G401 (cell line): ENCODE data around the gene ANKRD13A. TPM values are rescaled to one million over a fixed set of nuclear protein-coding genes. Genes with fewer than 3 reads are reported as not detected.
"Not testable (repeated sequence)": the region's sequence is repeated elsewhere in the genome, so short reads cannot be mapped to it uniquely, and the experiment has no call there.

Source experiments
- DNase-seq: peaks from one replicate; pipeline ENCODE4 v3.0.0-alpha.2; 2015; ENCODE audit warnings: low spot score
- in situ Hi-C: cut with HindIII; loops from 2 replicates; pipeline ENCODE4 v1.10.0; 2016; ENCODE audit warnings: low sequenced_read_pairs, mixed read lengths
- total RNA-seq: library from RNA; depleted of rRNA; stranded (reverse); fragments of >200 nt; shearing (Covaris generic); gene quantifications from 2 replicates; pipeline ENCODE4 v1.2.3, GENCODE V29; 2014; rRNA removed

Gene ANKRD13A
- total RNA-seq, 1 experiment from 2014 or later, result 17.1 TPM

DNA sequence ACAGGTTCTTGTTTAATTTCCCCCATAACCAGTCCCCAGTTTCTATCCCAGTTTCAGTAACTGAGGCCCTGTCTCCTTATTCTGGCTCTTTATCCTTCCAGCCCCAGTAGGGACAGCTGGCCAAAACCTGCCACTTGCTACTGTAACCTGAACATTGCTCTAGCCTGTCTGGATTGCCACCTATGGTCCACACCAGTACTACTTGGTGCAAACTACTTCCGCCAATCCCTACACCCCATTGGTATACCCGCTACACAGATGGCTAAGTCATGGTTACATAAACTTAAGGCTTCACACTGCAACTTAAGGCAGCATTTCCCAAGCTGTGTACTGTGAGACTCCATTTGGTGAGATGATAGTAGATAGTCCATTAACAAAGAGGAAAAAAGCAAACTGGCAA is 69.4 kb downstream of the ANKRD13A start:
- in situ Hi-C loops, result no loop called here
- DNase-seq, result no peak

DNA sequence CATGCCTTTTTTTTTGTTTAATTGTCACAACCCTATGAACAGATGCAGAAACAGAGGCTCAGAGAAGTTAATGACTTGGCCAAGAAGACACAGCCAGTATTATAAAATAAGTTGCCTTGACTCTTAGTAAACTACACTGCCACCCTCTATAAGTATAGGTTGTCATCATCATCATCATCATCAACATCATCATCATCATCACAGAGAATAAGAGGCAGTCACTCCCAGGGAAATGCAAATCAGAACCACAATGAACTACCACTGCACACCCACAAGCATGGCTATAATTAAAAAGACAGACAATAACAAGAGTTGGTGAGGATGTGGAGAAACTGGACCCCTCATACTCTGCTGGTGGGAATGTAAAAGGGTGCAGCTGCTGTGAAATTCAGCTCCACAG is 72.3 kb downstream of the ANKRD13A start:
- DNase-seq, result no peak
- in situ Hi-C loops, result no loop called here

DNA sequence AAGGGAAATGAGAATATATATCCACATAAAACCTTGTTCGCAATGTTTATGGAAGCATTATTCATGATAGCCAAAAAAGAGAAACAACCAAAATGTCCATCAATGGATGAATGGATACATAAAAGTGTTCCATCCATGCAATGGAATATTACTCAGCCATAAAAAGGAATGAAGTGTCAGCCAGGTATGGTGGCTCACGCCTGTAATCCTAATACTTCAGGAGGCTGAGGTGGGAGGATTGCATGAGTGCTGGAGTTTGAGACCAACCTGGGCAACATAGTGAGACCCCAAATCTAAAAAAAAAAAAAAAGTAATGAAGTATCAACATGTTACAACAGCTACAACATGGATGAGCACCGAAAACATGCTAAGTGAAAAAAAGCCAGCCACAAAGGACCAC is 72.7 kb downstream of the ANKRD13A start:
- in situ Hi-C loops, result no loop called here
- no peak for DNase-seq

DNA sequence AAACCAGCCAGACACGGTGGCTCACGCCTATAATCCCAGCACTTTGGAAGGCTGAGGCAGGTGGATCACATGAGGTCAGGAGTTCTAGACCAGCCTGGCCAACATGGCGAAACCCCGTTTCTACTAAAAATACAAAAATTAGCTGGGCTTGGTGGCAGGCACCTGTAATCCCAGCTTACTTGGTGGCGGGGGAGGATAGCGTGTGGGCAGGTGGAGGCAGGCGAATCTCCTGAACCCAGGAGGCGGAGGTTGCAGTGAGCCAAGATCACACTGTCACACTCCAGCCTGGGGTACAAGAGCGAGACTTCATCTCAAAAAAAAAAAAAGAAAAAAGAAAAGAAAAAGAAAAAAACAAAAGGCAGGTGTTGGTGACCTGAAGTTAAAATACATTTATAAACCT is 73.4 kb downstream of the ANKRD13A start:
- DNase-seq, in situ Hi-C loops: not testable (repeated sequence)

DNA sequence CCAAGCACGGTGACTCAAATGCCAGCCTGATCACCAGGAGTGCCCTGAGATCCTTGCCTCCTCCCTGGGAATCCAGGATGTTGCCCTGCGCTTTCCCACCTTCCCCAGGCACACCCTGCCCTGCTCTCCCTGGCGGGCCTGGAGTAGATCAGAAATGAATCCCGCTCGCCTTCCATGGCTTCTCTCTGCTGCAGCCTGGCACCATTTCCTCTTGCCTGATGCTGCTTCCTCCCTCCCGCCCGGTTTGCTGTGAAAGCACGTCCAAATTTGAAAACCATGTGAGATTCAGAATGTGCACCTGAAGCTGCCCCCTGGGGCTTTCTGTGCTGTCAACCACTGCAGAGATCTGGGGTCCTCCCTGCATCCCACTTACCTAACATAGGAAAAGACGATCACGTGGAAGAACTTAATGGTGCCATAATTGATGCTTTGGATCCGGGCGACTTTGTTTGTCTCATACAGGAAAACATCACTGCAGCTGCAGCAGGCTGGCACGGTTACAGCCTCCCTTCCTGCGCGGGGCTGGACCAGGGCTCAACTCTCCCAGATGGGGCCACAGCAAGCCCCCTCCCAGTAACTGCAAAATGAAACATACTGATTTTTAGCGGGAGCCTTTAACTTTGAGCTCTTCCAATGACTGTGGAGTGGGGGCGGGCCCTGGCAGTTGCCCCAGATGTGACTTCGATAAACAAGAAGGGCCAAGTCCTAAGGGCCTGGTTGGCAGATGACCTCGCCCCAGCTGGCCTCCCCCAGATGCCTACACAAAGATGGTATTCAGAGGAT is 74.0 kb downstream of the ANKRD13A start:
- peak; percentile 67 for DNase-seq
- in situ Hi-C loops, result no loop called here

DNA sequence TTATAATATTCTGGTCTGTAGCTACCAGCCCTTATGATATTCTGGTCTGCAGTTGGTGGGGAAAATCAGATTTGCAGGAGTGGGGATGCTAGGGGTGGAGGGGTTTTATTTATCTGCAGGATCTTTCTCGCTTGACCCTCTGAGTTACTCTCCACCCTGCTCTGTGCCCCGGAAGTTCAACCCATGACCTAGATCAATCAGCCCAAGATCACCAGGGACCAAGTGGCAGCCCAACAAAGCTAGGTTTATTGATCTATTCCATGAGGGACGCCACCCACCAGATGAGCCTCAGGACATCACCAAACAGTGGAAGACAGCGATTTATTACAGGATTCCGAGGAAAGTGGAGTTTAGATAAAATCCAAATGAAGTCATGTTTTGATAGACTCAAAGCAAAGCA is 74.9 kb downstream of the ANKRD13A start:
- no peak for DNase-seq
- in situ Hi-C loops, result no loop called here

DNA sequence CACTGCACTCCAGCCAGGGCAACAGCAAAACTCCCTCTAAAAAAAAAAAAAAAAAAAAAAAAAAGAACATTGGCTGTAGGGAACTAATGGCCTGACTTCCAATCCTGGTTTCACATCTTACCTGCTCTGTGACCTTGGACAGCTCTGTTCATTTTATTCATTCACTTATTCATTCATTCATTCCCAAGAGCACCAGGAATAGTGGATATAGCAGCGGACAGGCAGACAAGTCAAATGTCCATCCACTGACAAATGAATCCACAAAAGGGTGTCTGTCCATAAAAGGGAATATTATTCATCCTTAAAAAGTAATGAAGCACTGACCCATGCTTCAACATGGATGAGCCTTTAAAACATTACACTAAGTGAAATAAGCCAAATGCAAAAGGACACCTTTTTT is 76.7 kb downstream of the ANKRD13A start:
- in situ Hi-C loops, result no loop called here
- no peak for DNase-seq

DNA sequence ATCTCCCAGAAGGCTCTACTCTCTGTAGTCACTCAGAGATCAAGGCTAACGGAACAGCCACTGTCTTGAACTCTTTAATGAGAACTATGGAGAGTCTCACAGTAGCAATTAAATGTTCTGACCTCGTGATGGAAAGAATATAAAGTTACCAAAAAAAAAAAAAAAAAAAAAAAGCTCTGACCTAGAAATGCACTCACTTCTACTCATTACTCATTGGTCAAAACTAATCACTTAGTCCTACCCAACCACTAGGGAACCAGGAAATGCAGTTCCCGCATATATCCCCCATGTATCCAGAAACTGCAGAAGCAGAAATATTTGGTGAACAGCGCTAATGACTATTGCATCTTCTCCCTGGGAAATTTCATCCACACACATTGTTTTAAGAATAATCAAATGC is 78.6 kb downstream of the ANKRD13A start:
- in situ Hi-C loops, result no loop called here
- DNase-seq, result no peak

DNA sequence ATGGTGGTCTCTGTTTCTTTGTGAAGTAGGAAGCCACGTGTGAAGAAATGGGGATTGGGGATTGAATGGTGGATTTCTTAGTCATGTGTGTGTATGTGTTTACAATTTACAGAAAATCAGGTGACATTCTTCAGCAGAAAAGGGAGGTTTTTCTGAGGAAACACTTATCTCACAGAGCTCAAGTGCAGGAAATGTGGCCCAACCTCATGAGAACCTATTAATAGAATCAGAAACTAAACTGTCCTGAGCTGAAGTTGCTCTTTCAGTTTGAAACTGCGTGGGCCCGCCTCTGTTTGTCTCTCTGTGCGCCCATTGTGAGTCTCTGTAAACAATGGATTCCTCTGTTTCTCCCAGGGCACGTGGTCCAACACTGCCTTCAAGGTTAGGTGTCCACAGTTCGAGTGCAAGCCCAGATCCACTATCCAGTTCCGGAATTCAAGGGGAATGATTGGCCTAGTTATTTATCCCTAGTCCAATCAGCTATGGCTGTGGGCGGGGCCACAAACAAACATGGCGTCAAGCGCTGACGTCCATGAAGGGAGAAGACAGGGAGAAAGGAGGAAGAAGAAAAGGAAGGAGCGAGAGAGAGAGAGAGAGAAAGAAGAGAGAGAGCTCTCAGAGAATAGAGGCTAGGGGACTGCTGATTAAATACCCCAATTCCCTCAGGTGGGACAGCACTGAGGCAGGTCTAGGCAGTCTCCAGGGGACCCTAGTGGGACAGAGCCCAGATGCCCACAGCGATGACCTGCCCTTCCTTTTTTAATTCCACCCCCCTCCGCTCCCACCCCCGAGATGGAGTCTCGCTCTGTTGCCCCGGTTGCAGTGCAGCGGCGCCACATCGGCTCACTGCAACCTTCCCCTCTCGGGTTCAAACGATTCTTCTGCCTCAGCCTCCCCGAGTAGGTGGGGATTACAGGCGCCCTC is 80.5 kb downstream of the ANKRD13A start:
- in situ Hi-C loops, result no loop called here
- DNase-seq, result no peak

DNA sequence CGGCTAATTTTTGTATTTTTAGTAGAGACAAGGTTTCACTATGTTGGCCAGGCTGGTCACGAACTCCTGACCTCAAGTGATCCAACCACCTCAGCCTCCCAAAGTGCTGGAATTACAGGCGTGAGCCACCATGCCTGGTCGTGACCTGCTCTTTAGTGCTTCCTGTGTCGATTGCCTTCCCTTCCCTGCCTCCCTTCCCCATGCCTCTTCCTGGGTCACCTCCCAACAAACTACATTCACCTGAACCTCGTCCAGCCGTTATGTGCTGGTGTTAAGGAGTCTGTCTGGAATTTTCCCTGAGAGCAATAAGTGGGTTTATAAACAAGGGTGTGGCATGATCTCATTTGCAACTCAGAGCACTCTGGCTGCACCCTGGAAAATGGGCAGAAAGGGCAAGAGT is 81.2 kb downstream of the ANKRD13A start:
- in situ Hi-C loops, result no loop called here
- no peak for DNase-seq

DNA sequence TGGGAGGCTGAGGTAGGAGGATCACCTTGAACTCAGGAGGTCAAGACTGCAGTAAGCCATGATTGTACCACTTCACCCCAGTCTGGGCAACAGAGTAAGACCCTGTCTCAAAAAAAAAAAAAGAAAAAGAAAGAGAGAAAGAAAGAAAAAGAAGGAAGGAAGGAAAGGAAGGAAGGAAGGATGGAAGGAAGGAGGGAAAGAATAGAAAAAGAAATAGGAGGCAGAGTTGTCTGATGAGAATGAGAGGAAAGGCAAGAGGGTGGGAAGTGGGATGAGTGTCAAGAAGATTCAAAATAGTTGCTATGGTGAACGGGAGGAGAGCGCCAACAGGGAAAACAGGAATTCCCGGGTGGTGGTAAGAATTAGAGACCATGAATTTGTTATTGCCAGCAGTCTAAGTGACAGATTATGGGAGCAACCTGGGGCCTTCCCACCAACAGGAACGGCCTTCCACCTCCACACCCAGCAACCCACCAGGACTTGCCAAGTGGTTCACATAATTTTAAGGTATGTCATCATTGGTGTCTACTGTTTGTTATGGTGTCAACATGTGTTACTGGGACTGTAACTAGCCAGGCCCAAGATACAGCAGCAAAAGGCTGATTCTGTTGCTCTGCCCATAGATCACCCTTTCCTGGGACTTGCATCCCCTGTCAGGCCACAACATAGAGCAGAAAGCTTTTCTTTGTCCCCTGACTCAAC is 85.2 kb downstream of the ANKRD13A start:
- no peak for DNase-seq
- in situ Hi-C loops, result no loop called here

DNA sequence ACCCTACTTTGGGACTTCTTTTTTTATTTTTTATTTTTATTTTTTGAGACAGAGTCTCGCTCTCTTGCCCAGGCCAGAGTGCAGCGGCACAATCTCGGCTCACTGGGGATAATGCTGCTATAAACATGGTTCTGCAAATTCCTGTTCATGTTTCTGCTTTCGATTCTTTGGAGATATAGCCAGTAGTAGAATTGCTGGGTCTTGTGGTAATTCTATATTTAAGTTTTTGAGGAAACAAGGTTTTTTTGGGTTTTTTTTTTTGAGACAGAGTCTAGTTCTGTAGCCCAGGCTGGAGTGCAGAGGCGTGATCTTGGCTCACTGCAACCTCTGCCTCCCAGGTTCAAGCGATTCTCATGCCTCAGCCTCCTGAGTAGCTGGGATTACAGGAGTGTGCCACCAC is 89.0 kb downstream of the ANKRD13A start:
- in situ Hi-C loops, DNase-seq: not testable (repeated sequence)

DNA sequence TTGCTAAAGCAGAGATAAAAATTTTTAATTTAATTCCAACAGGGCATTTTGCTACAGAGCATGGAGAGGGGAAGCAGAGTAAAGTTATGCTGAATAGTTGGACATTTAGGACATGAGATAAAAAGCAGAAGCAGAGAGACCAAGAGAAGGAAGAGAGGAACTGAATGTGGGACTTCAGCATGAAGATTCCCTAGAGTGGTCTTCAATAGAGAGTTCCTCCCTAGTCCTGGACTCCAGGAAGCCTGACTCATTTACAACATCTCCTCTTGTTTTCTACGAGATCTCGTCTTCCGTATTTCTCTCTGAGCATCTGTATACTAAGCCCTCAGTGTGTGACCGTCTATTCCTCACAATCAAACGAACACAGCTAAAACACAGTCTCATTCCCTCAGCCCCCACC is 89.7 kb downstream of the ANKRD13A start:
- DNase-seq, result no peak
- in situ Hi-C loops, result no loop called here

Other genes with a start within 250 kb of the ANKRD13A start
- not detected in 2 replicates for gene TRPV4, start 166.0 kb upstream of the ANKRD13A start, total RNA-seq
- 31.0 and 34.9 TPM in 2 replicates for gene GLTP, start 118.9 kb upstream of the ANKRD13A start, total RNA-seq
- gene TCHP, start 99.2 kb upstream of the ANKRD13A start, total RNA-seq, result 12.9 and 38.3 TPM in 2 replicates
- 11.4 and 21.1 TPM in 2 replicates for gene GIT2, start 3.1 kb upstream of the ANKRD13A start, total RNA-seq
- 17.3 and 20.5 TPM in 2 replicates for gene C12orf76, start 49.1 kb downstream of the ANKRD13A start, total RNA-seq
- 15.3 and 36.1 TPM in 2 replicates for gene IFT81, start 124.9 kb downstream of the ANKRD13A start, total RNA-seq